ENCODE measurements around the gene PYDC1.

DNA sequence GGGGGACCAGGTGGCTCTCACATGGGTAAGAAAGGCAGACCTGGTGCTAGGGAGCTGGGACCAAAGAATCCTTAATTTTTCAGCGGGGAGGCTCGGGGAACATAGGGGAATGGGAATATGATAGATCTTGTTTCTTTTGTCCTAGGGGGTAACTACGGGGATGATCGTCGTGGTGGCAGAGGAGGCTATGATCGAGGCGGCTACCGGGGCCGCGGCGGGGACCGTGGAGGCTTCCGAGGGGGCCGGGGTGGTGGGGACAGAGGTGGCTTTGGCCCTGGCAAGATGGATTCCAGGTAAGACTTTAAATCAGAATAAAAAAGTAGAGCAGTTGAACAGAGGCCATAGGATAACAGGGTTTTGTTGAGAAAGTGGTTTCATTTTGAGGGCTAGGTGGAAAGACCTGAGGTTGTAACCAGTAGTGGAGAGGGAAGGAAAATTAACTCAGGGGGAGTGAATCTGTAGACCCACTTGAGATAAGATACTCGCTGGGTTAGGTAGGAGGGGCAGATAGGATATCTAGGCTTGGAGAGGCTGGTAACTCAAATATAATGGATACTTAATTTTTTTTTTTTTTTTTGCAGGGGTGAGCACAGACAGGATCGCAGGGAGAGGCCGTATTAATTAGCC, 26.0 kb downstream of the PYDC1 start:
- no peak for TF ChIP-seq POLR2AphosphoS5 (IDR thresholded peaks at IDR 0.05; ENCODE audit: low read depth, low read length)
- TF ChIP-seq, protein P1, sequence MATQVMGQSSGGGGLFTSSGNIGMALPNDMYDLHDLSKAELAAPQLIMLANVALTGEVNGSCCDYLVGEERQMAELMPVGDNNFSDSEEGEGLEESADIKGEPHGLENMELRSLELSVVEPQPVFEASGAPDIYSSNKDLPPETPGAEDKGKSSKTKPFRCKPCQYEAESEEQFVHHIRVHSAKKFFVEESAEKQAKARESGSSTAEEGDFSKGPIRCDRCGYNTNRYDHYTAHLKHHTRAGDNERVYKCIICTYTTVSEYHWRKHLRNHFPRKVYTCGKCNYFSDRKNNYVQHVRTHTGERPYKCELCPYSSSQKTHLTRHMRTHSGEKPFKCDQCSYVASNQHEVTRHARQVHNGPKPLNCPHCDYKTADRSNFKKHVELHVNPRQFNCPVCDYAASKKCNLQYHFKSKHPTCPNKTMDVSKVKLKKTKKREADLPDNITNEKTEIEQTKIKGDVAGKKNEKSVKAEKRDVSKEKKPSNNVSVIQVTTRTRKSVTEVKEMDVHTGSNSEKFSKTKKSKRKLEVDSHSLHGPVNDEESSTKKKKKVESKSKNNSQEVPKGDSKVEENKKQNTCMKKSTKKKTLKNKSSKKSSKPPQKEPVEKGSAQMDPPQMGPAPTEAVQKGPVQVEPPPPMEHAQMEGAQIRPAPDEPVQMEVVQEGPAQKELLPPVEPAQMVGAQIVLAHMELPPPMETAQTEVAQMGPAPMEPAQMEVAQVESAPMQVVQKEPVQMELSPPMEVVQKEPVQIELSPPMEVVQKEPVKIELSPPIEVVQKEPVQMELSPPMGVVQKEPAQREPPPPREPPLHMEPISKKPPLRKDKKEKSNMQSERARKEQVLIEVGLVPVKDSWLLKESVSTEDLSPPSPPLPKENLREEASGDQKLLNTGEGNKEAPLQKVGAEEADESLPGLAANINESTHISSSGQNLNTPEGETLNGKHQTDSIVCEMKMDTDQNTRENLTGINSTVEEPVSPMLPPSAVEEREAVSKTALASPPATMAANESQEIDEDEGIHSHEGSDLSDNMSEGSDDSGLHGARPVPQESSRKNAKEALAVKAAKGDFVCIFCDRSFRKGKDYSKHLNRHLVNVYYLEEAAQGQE (IDR thresholded peaks at IDR 0.05; ENCODE audit: borderline replicate concordance in 1 of 2, low read depth in 1 of 2, low read length in 2 of 2), result no peak
- TF ChIP-seq, protein P2, sequence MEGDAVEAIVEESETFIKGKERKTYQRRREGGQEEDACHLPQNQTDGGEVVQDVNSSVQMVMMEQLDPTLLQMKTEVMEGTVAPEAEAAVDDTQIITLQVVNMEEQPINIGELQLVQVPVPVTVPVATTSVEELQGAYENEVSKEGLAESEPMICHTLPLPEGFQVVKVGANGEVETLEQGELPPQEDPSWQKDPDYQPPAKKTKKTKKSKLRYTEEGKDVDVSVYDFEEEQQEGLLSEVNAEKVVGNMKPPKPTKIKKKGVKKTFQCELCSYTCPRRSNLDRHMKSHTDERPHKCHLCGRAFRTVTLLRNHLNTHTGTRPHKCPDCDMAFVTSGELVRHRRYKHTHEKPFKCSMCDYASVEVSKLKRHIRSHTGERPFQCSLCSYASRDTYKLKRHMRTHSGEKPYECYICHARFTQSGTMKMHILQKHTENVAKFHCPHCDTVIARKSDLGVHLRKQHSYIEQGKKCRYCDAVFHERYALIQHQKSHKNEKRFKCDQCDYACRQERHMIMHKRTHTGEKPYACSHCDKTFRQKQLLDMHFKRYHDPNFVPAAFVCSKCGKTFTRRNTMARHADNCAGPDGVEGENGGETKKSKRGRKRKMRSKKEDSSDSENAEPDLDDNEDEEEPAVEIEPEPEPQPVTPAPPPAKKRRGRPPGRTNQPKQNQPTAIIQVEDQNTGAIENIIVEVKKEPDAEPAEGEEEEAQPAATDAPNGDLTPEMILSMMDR (CRISPR knock-in tag; IDR thresholded peaks at IDR 0.05), result no peak
- TF ChIP-seq ZNF773 (CRISPR knock-in tag; IDR thresholded peaks at IDR 0.05; ENCODE audit: borderline replicate concordance), result no peak

Data from HepG2 (cell line).